SK-N-MC (cell line): ENCODE results near the gene GYS2.

Experiments
- DNase-seq: peaks from one replicate; pipeline ENCODE4 v3.0.0-alpha.2; 2011; ENCODE audit warnings: low read depth, low spot score
- H3K27ac ChIP-seq: fragments of 200-600 bp; sonication (generic); 2 replicates; pipeline ENCODE4 v1.5.1; 2016; ENCODE audit warnings: mixed run types
- H3K36me3 ChIP-seq: fragments of 200-600 bp; sonication (generic); 2 replicates; pipeline ENCODE4 v1.6.1; 2017; ENCODE audit warnings: antibody characterized with exemption, low read length, mixed read lengths; ENCODE audit not compliant: insufficient read depth
- H3K4me3 ChIP-seq: fragments of 200-600 bp; sonication (generic); 2 replicates; pipeline ENCODE4 v1.5.1; 2016
- H3K9ac ChIP-seq: fragments of 200-600 bp; sonication (generic); 2 replicates; pipeline ENCODE4 v1.8.0; 2017; ENCODE audit warnings: mixed run types, mixed read lengths; ENCODE audit not compliant: insufficient read length
- H3K9me3 ChIP-seq: fragments of 200-600 bp; sonication (generic); 2 replicates; pipeline ENCODE4 v1.6.1; 2017; ENCODE audit warnings: low read depth, mild to moderate bottlenecking, antibody characterized with exemption, low read length, moderate library complexity, mixed read lengths
- EZH2 ChIP-seq: fragments of 200-600 bp; sonication (generic); IDR thresholded peaks from one replicate; pipeline ENCODE4 v1.6.1; 2017; ENCODE audit warnings: antibody characterized with exemption
- FOXP2 ChIP-seq: optimal IDR thresholded peaks from 2 replicates; pipeline ENCODE3; 2011; ENCODE audit warnings: mild to moderate bottlenecking, moderate library complexity; ENCODE audit not compliant: insufficient read depth; ENCODE audit errors: extremely low read length, control extremely low read depth
- POLR2AphosphoS5 ChIP-seq: IDR thresholded peaks from 2 replicates; pipeline ENCODE4 v1.6.1; 2012; ENCODE audit warnings: mild to moderate bottlenecking, low read depth, low read length, borderline replicate concordance

Gene GYS2

GRCh38 chr12:21501258-21502163 is 103.1 kb downstream of the GYS2 start, which contains the start of the genes GOLT1B and RECQL:
Gene GOLT1B (plus strand): TSS chr12:21501789. CDS start chr12:21501924, 135 bp downstream.
Gene RECQL (minus strand): TSS chr12:21501635. CDS start chr12:21499570, 2,065 bp downstream.
- Histone ChIP-seq H3K36me3 (peaks cover 9% of the 10 kb centered on the region), H3K9me3 (no peaks in the 10 kb centered on the region), H3K9ac (peak within 1 kb of the TSS; percentile 88), H3K27ac (no peak within 1 kb of the TSS; the same call in 1 of the 2 replicates), H3K4me3 (peak within 1 kb of the TSS; percentile 90)
- peak; percentile 97 for DNase-seq
- TF ChIP-seq FOXP2 (no peak), POLR2AphosphoS5 (peak; percentile 73)

- Histone ChIP-seq H3K9ac (peak overlapping the region; percentile 80), H3K9me3 (no peaks in the 10 kb centered on the region), H3K4me3 (peak overlapping the region; percentile 90), H3K36me3 (peaks cover 9% of the 10 kb centered on the region), H3K27ac (no peak overlapping the region)
- TF ChIP-seq FOXP2 (no peak), EZH2 (no peak), POLR2AphosphoS5 (no peak)
- no peak for DNase-seq
Measured at GRCh38 chr12:21500786-21501257, 103.8 kb downstream of the GYS2 start.

DNA sequence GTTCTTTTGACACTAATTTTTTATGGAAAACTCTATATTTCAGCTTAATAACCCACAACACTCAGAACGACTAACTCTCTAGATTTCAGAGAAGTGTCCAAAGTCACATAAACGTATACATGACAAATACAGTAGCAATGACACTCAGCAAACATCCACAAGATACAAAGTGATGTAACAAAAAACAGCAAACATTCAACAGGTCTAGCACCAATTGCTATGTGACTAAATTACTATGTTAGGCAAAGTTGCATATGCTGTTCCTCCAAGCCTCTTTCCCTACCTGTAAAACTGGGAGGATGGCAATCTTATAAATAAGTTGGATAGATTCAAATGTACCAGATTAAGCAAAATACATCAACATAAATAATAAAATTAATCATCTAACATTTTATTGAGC is 104.9 kb downstream of the GYS2 start:
- peaks cover 9% of the 10 kb centered on the region for H3K36me3 ChIP-seq
- no peak overlapping the region for H3K4me3 ChIP-seq
- no peak overlapping the region for H3K9ac ChIP-seq
- H3K27ac ChIP-seq: no peak overlapping the region
- DNase-seq: no peak
- no peak for TF ChIP-seq FOXP2
- no peak for TF ChIP-seq POLR2AphosphoS5
- TF ChIP-seq EZH2: no peak
- no peaks in the 10 kb centered on the region for H3K9me3 ChIP-seq
